GM12873 (cell line): ENCODE results near the gene ERGIC1.

Experiments used
- CTCF ChIP-seq: IDR thresholded peaks from 2 replicates; pipeline ENCODE4 v1.5.1; 2012; ENCODE audit warnings: low read depth, mild to moderate bottlenecking, moderate library complexity, low read length, control low read depth; ENCODE audit not compliant: insufficient read depth; ENCODE audit errors: missing control alignments

The ERGIC1 gene

DNA sequence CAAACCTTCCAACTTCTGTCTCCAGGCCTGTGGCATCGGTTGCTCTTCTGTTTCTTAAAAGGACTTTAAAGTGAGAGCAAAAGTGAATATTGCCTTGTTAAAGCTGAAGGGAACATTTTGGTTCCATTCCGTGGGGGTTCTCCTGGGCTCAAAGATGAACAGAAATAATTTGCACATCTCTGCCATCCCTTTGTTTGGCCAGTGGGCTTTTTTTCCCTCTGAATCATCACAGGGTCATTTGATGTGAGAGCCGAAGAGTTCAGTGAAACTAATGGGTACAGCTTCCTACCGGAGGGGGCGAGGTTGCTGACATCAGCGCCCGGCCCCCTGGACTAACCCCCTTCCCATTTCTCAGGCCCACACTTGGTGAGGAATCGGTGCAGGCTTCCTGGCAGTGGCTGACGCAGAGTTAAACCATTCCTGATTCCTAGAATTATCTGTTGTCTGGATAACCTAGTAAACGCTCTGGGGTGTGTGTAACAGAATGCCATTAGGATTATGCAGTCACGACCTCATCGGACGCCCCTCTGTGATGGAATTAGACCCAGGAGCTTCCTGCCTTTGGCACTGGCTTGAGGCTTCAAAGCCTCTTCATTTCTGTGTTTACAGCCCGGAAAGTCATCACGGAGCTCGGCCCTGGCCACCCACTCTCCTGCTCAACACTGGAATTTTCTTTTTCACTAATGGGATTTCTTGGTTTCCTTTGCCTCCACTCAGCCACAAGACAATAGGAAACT is 63.6 kb downstream of the ERGIC1 start:
- no peak for TF ChIP-seq CTCF

- no peak for TF ChIP-seq CTCF
These were observed 64.3 kb downstream of the ERGIC1 start for GRCh38 chr5:172898218-172898842.

- no peak for TF ChIP-seq CTCF
These were observed 64.9 kb downstream of the ERGIC1 start for GRCh38 chr5:172898843-172899369.

GRCh38 chr5:172899436-172899835 is 65.4 kb downstream of the ERGIC1 start:
- no peak for TF ChIP-seq CTCF

GRCh38 chr5:172901012-172901780 is 67.1 kb downstream of the ERGIC1 start:
- no peak for TF ChIP-seq CTCF

GRCh38 chr5:172901788-172902496 is 67.9 kb downstream of the ERGIC1 start:
- no peak for TF ChIP-seq CTCF
